ENCODE measurements around the gene SLC46A2.

- TF ChIP-seq CTCF (conservative IDR thresholded peaks at IDR 0.05; ENCODE audit: low read depth, low read length), result peak; percentile 67
- no peak for TF ChIP-seq EZH2 (IDR thresholded peaks at IDR 0.05; ENCODE audit: borderline replicate concordance, low read depth, low read length, poor library complexity, severe bottlenecking)
Observed at GRCh38 chr9:112921549-112921948, 30.9 kb upstream of the SLC46A2 start.
